ENCODE measurements around the gene DNM3.

- TF ChIP-seq POLR2AphosphoS5 (IDR thresholded peaks at IDR 0.05; ENCODE audit: low read depth, low read length): no peak
- TF ChIP-seq EZH2 (IDR thresholded peaks at IDR 0.05; ENCODE audit: low read depth, low read length, severe bottlenecking): no peak
- no peak for TF ChIP-seq CTCF (IDR thresholded peaks at IDR 0.05; ENCODE audit: control extremely low read depth in 1 of 3, insufficient read depth in 1 of 3, low read depth in 1 of 3, low read length in 3 of 3)
- TF ChIP-seq RXRA (IDR thresholded peaks at IDR 0.05; ENCODE audit: insufficient read depth, low read depth, low read length): no peak
- no peak for TF ChIP-seq SP4 (IDR thresholded peaks at IDR 0.05; ENCODE audit: low read length)
- TF ChIP-seq TBP (IDR thresholded peaks at IDR 0.05; ENCODE audit: low read depth, low read length): no peak
- no peak for TF ChIP-seq RAD21 (IDR thresholded peaks at IDR 0.05 in 1 of 2, conservative IDR thresholded peaks at IDR 0.05 in 1 of 2; ENCODE audit: low read depth in 2 of 2, low read length in 2 of 2)
- no peak for TF ChIP-seq POLR2A (IDR thresholded peaks at IDR 0.05; ENCODE audit: control extremely low read depth in 1 of 2, low read depth in 2 of 2, low read length in 2 of 2)
- TF ChIP-seq RFX5 (IDR thresholded peaks at IDR 0.05; ENCODE audit: borderline replicate concordance, low read depth, low read length): no peak
- TF ChIP-seq SP1 (IDR thresholded peaks at IDR 0.05; ENCODE audit: low read depth, low read length): no peak
- no peak for TF ChIP-seq EP300 (IDR thresholded peaks at IDR 0.05; ENCODE audit: borderline replicate concordance in 1 of 2, low read depth in 2 of 2, low read length in 2 of 2)
- TF ChIP-seq JUND (IDR thresholded peaks at IDR 0.05; ENCODE audit: low read length): no peak
- no peak for TF ChIP-seq CEBPB (IDR thresholded peaks at IDR 0.05; ENCODE audit: low read depth, low read length)
- no peak for TF ChIP-seq KDM1A (IDR thresholded peaks at IDR 0.05; ENCODE audit: borderline replicate concordance, low read length)
Measured at GRCh38 chr1:172138634-172139033, 297.3 kb downstream of the DNM3 start.

All from H1 (cell line).